Upper lobe of left lung (tissue), 4 donors: ENCODE results near the gene COMTD1.

ENCODE experiments used
- CTCF ChIP-seq, 6 experiments: fragments of 450-650 bp in 4 of 6; fragments of 200-600 bp in 2 of 6; sonication (generic) in 2 of 6; IDR thresholded peaks; one replicate each; pipeline ENCODE4 v1.5.1; 2016 to 2019; ENCODE audit warnings: antibody characterized with exemption in 6 of 6
- EP300 ChIP-seq, 4 donors: sonication (generic); formaldehyde crosslinking; IDR thresholded peaks; one replicate each; pipeline ENCODE4 v1.5.1; 2017; ENCODE audit warnings: antibody characterized with exemption in 4 of 4, control low read depth in 2 of 4
- POLR2A ChIP-seq, 4 donors: fragments of 450-650 bp; IDR thresholded peaks; one replicate each; pipeline ENCODE4 v1.5.1; 2016 to 2017; ENCODE audit warnings: antibody characterized with exemption in 4 of 4, mild to moderate bottlenecking in 2 of 4
- POLR2AphosphoS5 ChIP-seq, 2 donors: sonication (generic); formaldehyde crosslinking; IDR thresholded peaks; one replicate each; pipeline ENCODE4 v1.5.1; 2017; ENCODE audit warnings: antibody characterized with exemption in 2 of 2

- TF ChIP-seq CTCF (IDR thresholded peaks at IDR 0.05) = no peak
- TF ChIP-seq EP300 (IDR thresholded peaks at IDR 0.05) = no peak
- no peak for TF ChIP-seq POLR2A (IDR thresholded peaks at IDR 0.05)
- TF ChIP-seq POLR2AphosphoS5 (IDR thresholded peaks at IDR 0.05) = no peak
Observed at GRCh38 chr10:75223507-75223906, 12.2 kb downstream of the COMTD1 start.
